Progenitor cell of endocrine pancreas (in vitro differentiated cells): Measurements from ENCODE around the gene ATP8B3. TPM values are rescaled to one million over a fixed set of nuclear protein-coding genes. Genes with fewer than 3 reads are reported as not detected.

Experiments
- DNase-seq: peaks from one replicate; pipeline ENCODE4 v3.0.0; 2021; ENCODE audit warnings: low spot score; ENCODE audit not compliant: unreplicated experiment
- H3K27ac Mint-ChIP-seq: 2 replicates; pipeline ENCODE4 v1.8.0; 2021; ENCODE audit warnings: mild to moderate bottlenecking, moderate library complexity, mixed read lengths
- H3K27me3 Mint-ChIP-seq: 2 replicates; pipeline ENCODE4 v1.8.0; 2021; ENCODE audit warnings: mixed read lengths
- H3K36me3 Mint-ChIP-seq: 2 replicates; pipeline ENCODE4 v1.8.0; 2022; ENCODE audit warnings: mixed read lengths; ENCODE audit not compliant: insufficient read depth
- H3K4me1 Mint-ChIP-seq: 2 replicates; pipeline ENCODE4 v1.8.0; 2021; ENCODE audit warnings: low read depth, mixed read lengths
- H3K4me3 Mint-ChIP-seq: 2 replicates; pipeline ENCODE4 v1.8.0; 2021; ENCODE audit warnings: low read depth, mild to moderate bottlenecking, moderate library complexity, mixed read lengths
- H3K9me3 Mint-ChIP-seq: 2 replicates; pipeline ENCODE4 v1.8.0; 2021; ENCODE audit warnings: low read depth, mixed read lengths
- CTCF ChIP-seq: fragments of 200-600 bp; sonication (generic); IDR thresholded peaks from one replicate; pipeline ENCODE4 v1.5.0; 2021; ENCODE audit warnings: antibody characterized with exemption, mild to moderate bottlenecking; ENCODE audit not compliant: unreplicated experiment
- total RNA-seq: library from RNA; stranded (reverse); gene quantifications from 2 replicates; pipeline ENCODE4 v1.2.1, GENCODE V29; 2021

Gene ATP8B3
- total RNA-seq, 1 donor from 2014 or later: 4.1 TPM

GRCh38 chr19:1758231-1758577 lies 53.9 kb downstream of the ATP8B3 start:
- Mint-ChIP-seq H3K4me3 (peak overlapping the region; percentile 58), H3K36me3 (peaks cover 7% of the 10 kb centered on the region), H3K4me1 (peaks cover 17% of the 10 kb centered on the region), H3K27me3 (peaks cover 29% of the 10 kb centered on the region), H3K27ac (no peak overlapping the region), H3K9me3 (no peaks in the 10 kb centered on the region)
- no peak for TF ChIP-seq CTCF
- no peak for DNase-seq

- no peaks in the 10 kb centered on the region for H3K9me3 Mint-ChIP-seq
- no peak overlapping the region for H3K27ac Mint-ChIP-seq
- peak overlapping the region; percentile 68 for H3K4me3 Mint-ChIP-seq
- H3K36me3 Mint-ChIP-seq: peaks cover 7% of the 10 kb centered on the region
- peaks cover 17% of the 10 kb centered on the region for H3K4me1 Mint-ChIP-seq
- peaks cover 26% of the 10 kb centered on the region for H3K27me3 Mint-ChIP-seq
- no peak for DNase-seq
- TF ChIP-seq CTCF: no peak
Measured at GRCh38 chr19:1757468-1758230, 54.4 kb downstream of the ATP8B3 start.

DNA sequence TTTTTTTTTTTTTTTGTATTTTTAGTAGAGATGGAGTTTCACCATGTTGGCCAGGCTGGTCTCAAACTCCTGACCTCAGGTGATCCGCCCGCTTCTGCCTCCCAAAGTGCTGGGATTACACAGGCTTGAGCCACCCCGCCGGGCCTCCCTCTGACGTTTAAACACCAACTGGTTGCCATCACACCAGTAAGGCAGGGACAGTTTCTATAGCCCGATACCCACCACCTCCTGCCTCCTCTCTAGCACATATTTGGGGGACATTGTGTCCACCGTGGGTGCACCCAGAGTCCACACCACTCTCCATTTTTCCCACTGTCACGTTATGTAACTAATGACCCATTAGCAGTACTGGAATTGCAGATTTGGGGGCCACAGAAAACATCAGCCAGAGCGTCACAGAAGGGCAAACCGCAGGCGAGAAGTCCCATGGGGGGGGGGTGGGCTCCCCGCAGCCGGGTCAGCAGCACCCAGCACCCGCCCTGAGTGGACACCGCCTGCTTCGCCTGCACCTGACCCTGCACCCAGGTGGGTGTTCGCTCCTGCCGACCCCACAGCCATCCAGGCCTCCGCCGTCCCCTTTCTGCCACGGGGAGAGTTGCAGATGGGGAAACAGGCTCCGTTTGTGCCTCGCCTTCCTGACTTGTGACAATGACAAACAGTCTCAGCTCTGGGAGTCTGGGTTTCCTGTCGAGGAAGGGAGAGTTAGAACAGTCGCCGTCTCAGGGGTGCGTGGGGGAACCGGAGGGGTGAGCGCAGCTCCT lies 55.2 kb downstream of the ATP8B3 start:
- peak overlapping the region; percentile 85 for H3K27ac Mint-ChIP-seq
- H3K9me3 Mint-ChIP-seq: no peaks in the 10 kb centered on the region
- H3K4me3 Mint-ChIP-seq: peak overlapping the region; percentile 68

GRCh38 chr19:1756264-1756663 lies 55.8 kb downstream of the ATP8B3 start:
- H3K4me1 Mint-ChIP-seq: peaks cover 13% of the 10 kb centered on the region
- no peak for DNase-seq
- H3K9me3 Mint-ChIP-seq: no peaks in the 10 kb centered on the region
- H3K27ac Mint-ChIP-seq: peak overlapping the region; percentile 87
- H3K27me3 Mint-ChIP-seq: peaks cover 27% of the 10 kb centered on the region
- peak overlapping the region; percentile 86 for H3K4me3 Mint-ChIP-seq
- no peak for TF ChIP-seq CTCF
- peaks cover 2% of the 10 kb centered on the region for H3K36me3 Mint-ChIP-seq

More for the DNA sequence above, 55.2 kb downstream of the ATP8B3 start:
- no peak for DNase-seq
- H3K36me3 Mint-ChIP-seq: peaks cover 7% of the 10 kb centered on the region
- no peak for TF ChIP-seq CTCF
- H3K27me3 Mint-ChIP-seq: peaks cover 27% of the 10 kb centered on the region
- peaks cover 17% of the 10 kb centered on the region for H3K4me1 Mint-ChIP-seq

DNA sequence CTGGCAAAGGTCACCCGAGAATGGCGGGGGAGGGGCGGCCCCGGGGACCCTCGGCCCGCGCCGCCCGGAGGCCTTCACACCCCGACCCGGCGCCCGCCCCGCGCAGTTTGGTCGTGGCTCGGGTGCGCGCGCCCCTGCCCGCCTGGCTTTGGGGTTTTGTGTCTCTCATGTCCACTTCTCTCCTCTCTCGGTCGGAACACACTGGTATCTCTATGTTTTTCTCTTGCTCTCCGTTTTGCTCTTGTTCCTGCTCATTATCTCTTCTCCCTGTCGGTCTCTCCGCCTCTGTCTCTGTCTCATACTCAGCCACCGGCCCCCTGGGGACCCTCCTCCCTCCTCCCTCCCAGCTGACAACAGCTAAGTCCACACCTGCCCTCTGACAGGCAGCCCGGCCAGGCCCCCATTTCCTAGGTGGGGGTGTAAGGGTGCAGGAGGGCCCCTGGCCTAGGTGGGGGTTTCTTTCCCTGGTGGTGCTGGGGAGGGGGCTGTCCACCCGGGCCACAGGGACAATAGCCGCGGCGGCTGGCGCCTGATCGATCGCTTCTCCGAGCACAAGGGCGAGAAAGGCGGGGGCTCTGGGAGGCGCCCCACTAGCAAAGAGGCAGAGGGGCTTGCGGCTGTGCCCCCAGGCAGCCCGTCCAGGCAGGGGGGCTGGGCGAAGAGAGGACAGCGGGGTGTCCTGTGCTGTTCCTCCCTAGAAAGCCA lies 56.5 kb downstream of the ATP8B3 start:
- peak overlapping the region; percentile 86 for H3K4me3 Mint-ChIP-seq
- H3K4me1 Mint-ChIP-seq: peaks cover 11% of the 10 kb centered on the region
- peak overlapping the region; percentile 93 for H3K27ac Mint-ChIP-seq
- no peaks in the 10 kb centered on the region for H3K9me3 Mint-ChIP-seq
- peaks cover 27% of the 10 kb centered on the region for H3K27me3 Mint-ChIP-seq
- no peaks in the 10 kb centered on the region for H3K36me3 Mint-ChIP-seq
- DNase-seq: peak; percentile 75
- no peak for TF ChIP-seq CTCF
